ENCODE results near the gene OR6S1. TPM values are rescaled to one million over a fixed set of nuclear protein-coding genes. Genes with fewer than 3 reads are reported as not detected.

Gene OR6S1
- total and polyA plus RNA-seq, 2 of the 8 experiments (the other 6 are each of a cell fraction or from before 2014, with no cell fraction given) = not detected

DNA sequence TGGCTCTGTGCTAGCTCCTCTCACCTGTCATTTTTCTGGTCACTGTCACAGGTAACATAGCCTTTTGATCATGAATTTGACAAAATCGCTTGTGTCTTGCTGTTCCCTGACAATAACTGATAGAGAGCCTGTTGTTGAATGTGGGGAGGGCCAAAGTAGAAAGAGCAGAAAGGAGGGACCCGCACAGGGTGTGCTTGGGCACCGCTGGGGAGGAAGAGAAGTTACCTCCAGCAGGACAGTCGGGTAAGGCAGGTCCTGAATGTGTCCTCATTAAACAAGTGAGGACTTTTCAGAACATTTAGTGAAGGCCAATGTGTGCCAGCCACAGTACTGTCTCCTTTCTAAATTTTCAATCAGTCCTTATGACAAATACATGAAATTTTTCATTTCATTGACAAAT is 50.3 kb downstream of the OR6S1 start, which contains the start of gene RNASE12:
Gene RNASE12, minus strand, starts transcription at position 142 of the 400 bp plus-strand sequence. CDS start 653 bp downstream, outside the sequence.
- no peak within 1 kb of the TSS for H2BK15ac ChIP-seq (ENCODE audit: low read length)
- no peaks in the 10 kb centered on the region; a peak in 1 of 7 replicates for H3K4me1 ChIP-seq (replicated peaks in 1 of 4; ENCODE audit: control insufficient read depth in 3 of 4, insufficient read depth in 4 of 4, low read length in 3 of 4)
- no peak within 1 kb of the TSS for H3K18ac ChIP-seq (ENCODE audit: extremely low read depth, low read length)
- POLR2A ChIA-PET (ENCODE audit: partially characterized antibody) = interaction anchor here (2.4 kb wide), 1 partner anchor 122 kb away, joined by 6 read pairs; the partner anchor contains the start of gene PNP
- H3K9me3 ChIP-seq (ENCODE audit: insufficient read depth in 2 of 2, low read depth in 1 of 2, low read length in 1 of 2) = no peaks in the 10 kb centered on the region
- no peak within 1 kb of the TSS for H4K5ac ChIP-seq (ENCODE audit: insufficient read length, low read depth, low read length)
- TF ChIP-seq, protein P1, sequence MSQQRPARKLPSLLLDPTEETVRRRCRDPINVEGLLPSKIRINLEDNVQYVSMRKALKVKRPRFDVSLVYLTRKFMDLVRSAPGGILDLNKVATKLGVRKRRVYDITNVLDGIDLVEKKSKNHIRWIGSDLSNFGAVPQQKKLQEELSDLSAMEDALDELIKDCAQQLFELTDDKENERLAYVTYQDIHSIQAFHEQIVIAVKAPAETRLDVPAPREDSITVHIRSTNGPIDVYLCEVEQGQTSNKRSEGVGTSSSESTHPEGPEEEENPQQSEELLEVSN (IDR thresholded peaks at IDR 0.05) = no peak
- TF ChIP-seq KDM1A (IDR thresholded peaks at IDR 0.05; ENCODE audit: borderline replicate concordance, low read length) (no peak), HDAC2 (IDR thresholded peaks at IDR 0.05; ENCODE audit: borderline replicate concordance in 1 of 2, low read depth in 2 of 2, low read length in 2 of 2) (no peak), NRF1 (IDR thresholded peaks at IDR 0.05; ENCODE audit: low read depth, low read length) (no peak), CEBPB (IDR thresholded peaks at IDR 0.05; ENCODE audit: low read depth, low read length) (no peak)
- H2BK120ac ChIP-seq (replicated peaks; ENCODE audit: low read depth, low read length) = no peak within 1 kb of the TSS
- H3K79me1 ChIP-seq (ENCODE audit: low read depth, low read length) = no peaks in the 10 kb centered on the region
- no peak within 1 kb of the TSS for H3K27ac ChIP-seq (ENCODE audit: low read depth, low read length)
- no peaks in the 10 kb centered on the region for H3K36me3 ChIP-seq (ENCODE audit: control insufficient read depth in 2 of 4, insufficient read depth in 4 of 4, low read length in 3 of 4)
- no peak within 1 kb of the TSS for H4K8ac ChIP-seq (ENCODE audit: extremely low read depth, insufficient read depth, low read length)
- no peaks in the 10 kb centered on the region for H4K20me1 ChIP-seq (replicated peaks in 1 of 2; ENCODE audit: control insufficient read depth in 1 of 2, insufficient read depth in 2 of 2, low read length in 2 of 2)
- no peak within 1 kb of the TSS for H3K4me2 ChIP-seq (ENCODE audit: insufficient read depth in 1 of 2, low read depth in 2 of 2, low read length in 2 of 2)
- no peak within 1 kb of the TSS for H4K91ac ChIP-seq (replicated peaks; ENCODE audit: insufficient read length, low read length)
- H3K23me2 ChIP-seq (ENCODE audit: low read depth, low read length) = no peaks in the 10 kb centered on the region
- no peak within 1 kb of the TSS for H2BK12ac ChIP-seq (ENCODE audit: low read depth, low read length)
- H2AK5ac ChIP-seq (ENCODE audit: low read depth, low read length) = no peak within 1 kb of the TSS
- CTCF ChIA-PET (ENCODE audit: partially characterized antibody) = interaction anchor here (1.1 to 1.6 kb wide), 4 partner anchors 9 to 104 kb away, joined by 3 to 7 read pairs (median 4); no protein-coding TSS in a partner anchor
- no peak within 1 kb of the TSS for H2BK20ac ChIP-seq (ENCODE audit: low read length)
- no peak within 1 kb of the TSS for H3K9ac ChIP-seq (replicated peaks in 1 of 4; ENCODE audit: extremely low read depth in 1 of 4, low read depth in 3 of 4, low read length in 3 of 4)
- no peak within 1 kb of the TSS for H3K4ac ChIP-seq (replicated peaks; ENCODE audit: insufficient read length, low read depth, low read length)
- H3K14ac ChIP-seq (ENCODE audit: insufficient read length) = no peak within 1 kb of the TSS
- no peak within 1 kb of the TSS for H2BK5ac ChIP-seq (ENCODE audit: low read depth, low read length)
- FAIRE-seq = no peak
- H3K23ac ChIP-seq (ENCODE audit: insufficient read length) = no peak within 1 kb of the TSS
- peak within 1 kb of the TSS; percentile 12; the same call in 1 of the 2 replicates for H2AFZ ChIP-seq (ENCODE audit: low read length)
- peak in 1 of 2 experiments; percentile 34 for DNase-seq (ENCODE audit: low read depth in 1 of 2, low spot score in 2 of 2)
- H3K4me3 ChIP-seq (ENCODE audit: extremely low read depth in 1 of 4, insufficient read depth in 2 of 4, low read depth in 3 of 4, low read length in 4 of 4) = no peak within 1 kb of the TSS
- H3K56ac ChIP-seq (replicated peaks; ENCODE audit: insufficient read length, low read depth, low read length) = no peak within 1 kb of the TSS
- 86% methylated on average over 4 of the region's 4 CpGs; no CpG with 5 or more reads in 1 of the 2 experiments for WGBS, 2 experiments (ENCODE audit: extremely low coverage in 1 of 2, insufficient coverage in 1 of 2, insufficient read length in 1 of 2, insufficient replicate concordance in 2 of 2, low coverage in 1 of 2, low lambda C conversion rate in 2 of 2, missing lambda C conversion rate in 1 of 2)
- H3K27me3 ChIP-seq (replicated peaks in 1 of 4; ENCODE audit: control insufficient read depth in 3 of 4, extremely low read depth in 1 of 4, insufficient read depth in 3 of 4, low read length in 3 of 4) = peaks cover 0 to 2% (median 0%) of the 10 kb centered on the region in 4 experiments; a peak in 1 of 7 replicates
- no peaks in the 10 kb centered on the region for H3K79me2 ChIP-seq (ENCODE audit: control insufficient read depth in 1 of 2, insufficient read depth in 2 of 2, low read length in 2 of 2)
